Thoracic aorta (tissue), 2 donors: ENCODE results near the gene SCMH1. TPM values are rescaled to one million over a fixed set of nuclear protein-coding genes. Genes with fewer than 3 reads are reported as not detected.

ENCODE experiments used
- ATAC-seq: fragments of 150-250 bp; one replicate; pipeline ENCODE4 v1.8.0; 2017; ENCODE audit warnings: low read depth; ENCODE audit not compliant: insufficient number of reproducible peaks, low FRiP score
- DNase-seq: peaks from one replicate; pipeline ENCODE4 v3.0.0-alpha.2; 2020; ENCODE audit warnings: low spot score
- H3K27ac ChIP-seq, 2 donors: fragments of 200-600 bp; sonication (generic); 1 replicate in 1 of 2; 2 replicates in 1 of 2; pipeline ENCODE4 v1.5.1; 2016; ENCODE audit warnings: mild to moderate bottlenecking in 2 of 2, moderate library complexity in 2 of 2
- H3K27me3 ChIP-seq: fragments of 200-600 bp; sonication (generic); replicated peaks from 2 replicates; pipeline ENCODE4 v1.6.0; 2016; ENCODE audit warnings: mild to moderate bottlenecking; ENCODE audit not compliant: insufficient read depth
- H3K36me3 ChIP-seq: fragments of 200-600 bp; sonication (generic); one replicate; pipeline ENCODE4 v1.5.1; 2016
- H3K4me1 ChIP-seq, 2 donors: fragments of 200-600 bp; sonication (generic); 1 replicate in 1 of 2; 2 replicates in 1 of 2; pipeline versions ENCODE4 v1.5.1 to v1.6.0; 2016; ENCODE audit warnings: low read depth in 2 of 2, mild to moderate bottlenecking in 1 of 2; ENCODE audit not compliant: control insufficient read depth in 1 of 2
- H3K4me3 ChIP-seq: fragments of 200-600 bp; sonication (generic); 2 replicates; pipeline ENCODE4 v1.5.1; 2016; ENCODE audit warnings: mild to moderate bottlenecking
- H3K9me3 ChIP-seq: fragments of 200-600 bp; sonication (generic); 2 replicates; pipeline ENCODE4 v1.5.1; 2016
- total RNA-seq, 2 donors: library from RNA; depleted of rRNA; stranded (reverse); fragments of >200 nt; gene quantifications; one replicate each; pipeline versions ENCODE4 v1.1.0 to v1.2.3, GENCODE V29; 2016
- TF ChIP-seq, protein P1 (sequence below): fragments of 200-600 bp; sonication (generic); IDR thresholded peaks from one replicate; pipeline ENCODE4 v1.5.1; 2019; ENCODE audit warnings: antibody characterized with exemption

SCMH1 gene
- total RNA-seq, 2 donors from 2014 or later = 41.7 to 65.9 TPM

- H3K27me3 ChIP-seq = no peaks in the 10 kb centered on the region
- H3K9me3 ChIP-seq = no peaks in the 10 kb centered on the region
- H3K4me3 ChIP-seq = peak overlapping the region; percentile 92
- H3K27ac ChIP-seq = peak overlapping the region; percentile 95 to 96
- ATAC-seq (peak; percentile 66), DNase-seq (no peak)
- no peaks in the 10 kb centered on the region for H3K36me3 ChIP-seq
- TF ChIP-seq, protein P1, sequence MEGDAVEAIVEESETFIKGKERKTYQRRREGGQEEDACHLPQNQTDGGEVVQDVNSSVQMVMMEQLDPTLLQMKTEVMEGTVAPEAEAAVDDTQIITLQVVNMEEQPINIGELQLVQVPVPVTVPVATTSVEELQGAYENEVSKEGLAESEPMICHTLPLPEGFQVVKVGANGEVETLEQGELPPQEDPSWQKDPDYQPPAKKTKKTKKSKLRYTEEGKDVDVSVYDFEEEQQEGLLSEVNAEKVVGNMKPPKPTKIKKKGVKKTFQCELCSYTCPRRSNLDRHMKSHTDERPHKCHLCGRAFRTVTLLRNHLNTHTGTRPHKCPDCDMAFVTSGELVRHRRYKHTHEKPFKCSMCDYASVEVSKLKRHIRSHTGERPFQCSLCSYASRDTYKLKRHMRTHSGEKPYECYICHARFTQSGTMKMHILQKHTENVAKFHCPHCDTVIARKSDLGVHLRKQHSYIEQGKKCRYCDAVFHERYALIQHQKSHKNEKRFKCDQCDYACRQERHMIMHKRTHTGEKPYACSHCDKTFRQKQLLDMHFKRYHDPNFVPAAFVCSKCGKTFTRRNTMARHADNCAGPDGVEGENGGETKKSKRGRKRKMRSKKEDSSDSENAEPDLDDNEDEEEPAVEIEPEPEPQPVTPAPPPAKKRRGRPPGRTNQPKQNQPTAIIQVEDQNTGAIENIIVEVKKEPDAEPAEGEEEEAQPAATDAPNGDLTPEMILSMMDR = no peak
- peaks cover 4 to 48% of the 10 kb centered on the region in 2 donors for H3K4me1 ChIP-seq
These were observed 755 bp downstream of the SCMH1 start for GRCh38 chr1:41241354-41241748.

GRCh38 chr1:41240781-41241353 lies 1.2 kb downstream of the SCMH1 start:
- ATAC-seq (no peak), DNase-seq (no peak)
- TF ChIP-seq, protein P1 = no peak
- Histone ChIP-seq H3K4me1 (peaks cover 4 to 51% of the 10 kb centered on the region in 2 donors), H3K4me3 (peak overlapping the region; percentile 92), H3K27me3 (no peaks in the 10 kb centered on the region), H3K27ac (peak overlapping the region; percentile 95 to 96), H3K9me3 (no peaks in the 10 kb centered on the region), H3K36me3 (no peaks in the 10 kb centered on the region)

- ATAC-seq (no peak), DNase-seq (no peak)
- Histone ChIP-seq H3K27me3 (no peaks in the 10 kb centered on the region), H3K27ac (peak overlapping the region; percentile 95 to 96), H3K4me1 (peaks cover 4 to 51% of the 10 kb centered on the region in 2 donors), H3K4me3 (no peak overlapping the region), H3K36me3 (no peaks in the 10 kb centered on the region), H3K9me3 (no peaks in the 10 kb centered on the region)
- TF ChIP-seq, protein P1 = peak; percentile 34
These were observed 2.0 kb downstream of the SCMH1 start for GRCh38 chr1:41239988-41240610.

DNA sequence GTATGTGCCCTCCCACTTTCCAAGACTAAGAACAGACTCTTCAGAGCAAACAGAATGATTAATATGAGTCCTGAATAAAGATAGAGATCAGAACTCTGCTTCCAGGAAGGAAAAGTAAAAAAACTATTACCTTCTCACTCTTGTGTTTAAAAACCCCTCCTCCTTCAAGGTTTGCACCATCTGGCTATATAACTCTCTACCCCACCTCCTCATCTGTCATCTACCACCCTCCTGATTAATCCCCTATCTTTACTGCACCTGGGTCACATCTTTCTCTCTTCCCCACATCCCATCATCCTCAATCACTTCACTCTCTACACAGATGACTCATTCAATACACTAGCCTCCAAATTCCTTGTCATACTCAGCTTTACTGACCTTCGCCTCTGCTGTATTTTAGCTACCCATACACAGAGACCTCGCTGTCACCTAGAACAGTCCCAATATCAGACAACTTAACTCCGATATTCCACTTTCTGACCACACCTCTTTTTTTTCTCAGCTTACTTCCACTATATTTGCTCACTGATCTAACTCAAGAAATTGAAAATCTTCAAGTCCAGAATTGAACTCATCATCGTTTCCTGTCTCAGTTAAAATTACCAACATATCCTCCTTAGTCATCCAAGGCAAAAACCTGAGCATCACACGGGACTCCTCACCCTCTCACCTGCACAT lies 3.7 kb downstream of the SCMH1 start:
- H3K4me3 ChIP-seq = no peak overlapping the region
- no peaks in the 10 kb centered on the region for H3K27me3 ChIP-seq
- H3K36me3 ChIP-seq = no peaks in the 10 kb centered on the region
- H3K4me1 ChIP-seq = peaks cover 7 to 57% of the 10 kb centered on the region in 2 donors
- ATAC-seq (no peak), DNase-seq (no peak)
- TF ChIP-seq, protein P1 = no peak
- no peak overlapping the region for H3K27ac ChIP-seq
- no peaks in the 10 kb centered on the region for H3K9me3 ChIP-seq

GRCh38 chr1:41236781-41237180 lies 5.3 kb downstream of the SCMH1 start:
- DNase-seq = no peak
- H3K4me3 ChIP-seq = no peak overlapping the region
- TF ChIP-seq, protein P1 = no peak
- no peaks in the 10 kb centered on the region for H3K36me3 ChIP-seq
- no peaks in the 10 kb centered on the region for H3K27me3 ChIP-seq
- no peak overlapping the region for H3K27ac ChIP-seq
- H3K9me3 ChIP-seq = no peaks in the 10 kb centered on the region
- H3K4me1 ChIP-seq = peaks cover 7 to 48% of the 10 kb centered on the region in 2 donors
- ATAC-seq = no peak
